GM18498 (cell line): Measurements from ENCODE around the gene KCTD18.

ENCODE experiments used
- ATAC-seq: cut with Tn5 transposase; IDR thresholded peaks from one replicate; pipeline ENCODE4 v1.9.1; 2021; ENCODE audit warnings: mild to moderate bottlenecking, moderate library complexity; ENCODE audit not compliant: unreplicated experiment

The KCTD18 gene

GRCh38 chr2:200488169-200488568, 21.7 kb downstream of the KCTD18 start:
- ATAC-seq, result no peak

- ATAC-seq, result no peak
These were observed 23.3 kb downstream of the KCTD18 start for GRCh38 chr2:200486529-200486928.

DNA sequence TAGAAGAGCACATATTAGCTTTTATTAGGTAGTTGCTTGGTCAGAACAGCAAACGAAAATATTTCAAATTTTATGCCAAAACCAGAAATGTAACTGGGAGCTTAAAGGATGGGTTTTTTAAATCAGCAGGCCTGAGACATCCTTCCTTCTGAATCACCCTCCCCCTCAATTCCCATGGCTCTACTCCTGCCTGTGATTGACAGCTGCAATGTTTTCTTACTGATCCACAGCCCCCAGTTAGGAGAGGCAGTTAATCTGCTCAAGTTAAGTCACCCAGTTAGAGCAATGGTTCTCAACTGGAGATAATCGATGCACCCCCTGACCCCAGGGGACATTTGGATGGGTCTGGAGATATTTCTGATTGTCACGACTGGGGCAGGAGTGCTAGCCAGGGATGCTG, 24.9 kb downstream of the KCTD18 start:
- ATAC-seq, result no peak

- peak; percentile 66 for ATAC-seq
These were observed 26.1 kb downstream of the KCTD18 start for GRCh38 chr2:200483729-200484198.

DNA sequence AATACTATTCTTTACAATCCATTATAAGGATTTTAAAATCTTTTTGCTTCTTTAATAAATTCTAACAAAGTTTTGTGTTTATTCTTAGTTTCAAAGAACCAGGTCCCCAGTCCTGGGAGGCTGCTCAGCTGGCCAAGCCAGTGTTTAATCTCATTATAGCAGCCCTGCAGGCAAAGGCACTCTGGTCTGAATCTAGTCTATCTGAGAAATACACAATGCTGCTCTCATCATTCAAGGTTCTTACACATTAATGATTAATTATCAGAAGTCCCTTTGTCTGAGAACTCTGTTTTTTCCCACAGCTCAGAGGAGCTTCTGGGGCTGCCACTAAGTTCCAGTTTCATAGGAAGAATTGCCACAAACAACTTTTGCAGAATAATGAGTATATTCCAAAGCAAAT, 27.7 kb downstream of the KCTD18 start:
- peak; percentile 52 for ATAC-seq

GRCh38 chr2:200479692-200480265, 30.1 kb downstream of the KCTD18 start:
- no peak for ATAC-seq

GRCh38 chr2:200477667-200478131, 32.2 kb downstream of the KCTD18 start:
- ATAC-seq, result no peak

DNA sequence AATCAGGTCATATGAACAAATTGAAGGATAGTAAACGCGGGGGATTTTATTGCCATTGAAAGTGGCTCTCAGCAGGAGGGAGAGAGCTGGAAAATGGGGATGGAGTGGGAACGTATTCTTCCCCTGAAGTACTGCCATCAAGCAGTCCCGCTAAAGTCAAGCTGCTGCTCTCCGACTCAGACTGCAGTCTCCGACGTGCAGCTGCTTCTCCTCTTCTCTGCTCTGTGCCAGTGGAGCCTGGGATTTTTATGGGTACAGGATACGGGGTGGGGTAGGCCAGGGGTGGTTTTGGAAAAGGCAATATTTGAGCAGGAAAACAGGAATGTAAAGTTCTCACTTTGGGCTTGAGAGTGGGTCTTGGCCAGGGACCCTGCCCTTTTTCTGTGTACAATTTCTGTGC, 33.0 kb downstream of the KCTD18 start:
- ATAC-seq, result no peak

- no peak for ATAC-seq
These were observed 34.1 kb downstream of the KCTD18 start for GRCh38 chr2:200475795-200476194.

DNA sequence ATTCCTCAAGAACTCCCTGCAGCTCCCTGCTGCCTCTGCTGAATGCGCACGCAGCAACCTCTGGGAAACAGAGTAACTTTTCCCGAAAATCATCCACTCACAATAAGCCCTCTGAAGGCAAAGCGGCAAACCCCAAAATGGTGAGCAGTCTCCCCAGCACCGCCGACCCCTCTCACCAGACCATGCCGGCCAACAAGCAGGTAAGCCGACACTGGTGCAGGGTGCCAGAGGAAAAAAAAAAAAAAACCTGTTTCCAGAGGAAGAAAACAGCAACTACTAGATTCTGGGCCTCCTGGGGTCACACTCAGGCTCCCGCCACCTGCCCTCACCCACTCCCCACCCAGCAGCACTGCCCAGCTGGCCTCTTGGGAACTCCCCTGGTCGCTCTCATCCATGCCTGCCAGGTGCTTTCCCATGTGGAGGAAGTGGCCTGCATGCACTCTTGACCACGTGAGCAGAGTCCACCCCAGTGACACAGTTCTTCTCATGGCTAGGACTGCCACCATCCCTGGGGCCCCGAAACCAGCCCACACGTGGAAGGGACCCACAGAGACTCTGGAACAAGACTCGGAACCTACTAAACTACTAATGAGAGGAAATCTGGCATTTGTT, 36.9 kb downstream of the KCTD18 start:
- no peak for ATAC-seq

GRCh38 chr2:200471928-200472645, 37.8 kb downstream of the KCTD18 start:
- ATAC-seq, result peak; percentile 29

GRCh38 chr2:200471324-200471848, 38.5 kb downstream of the KCTD18 start:
- peak; percentile 75 for ATAC-seq

- ATAC-seq, result no peak
These were observed 39.6 kb downstream of the KCTD18 start for GRCh38 chr2:200470230-200470629.

DNA sequence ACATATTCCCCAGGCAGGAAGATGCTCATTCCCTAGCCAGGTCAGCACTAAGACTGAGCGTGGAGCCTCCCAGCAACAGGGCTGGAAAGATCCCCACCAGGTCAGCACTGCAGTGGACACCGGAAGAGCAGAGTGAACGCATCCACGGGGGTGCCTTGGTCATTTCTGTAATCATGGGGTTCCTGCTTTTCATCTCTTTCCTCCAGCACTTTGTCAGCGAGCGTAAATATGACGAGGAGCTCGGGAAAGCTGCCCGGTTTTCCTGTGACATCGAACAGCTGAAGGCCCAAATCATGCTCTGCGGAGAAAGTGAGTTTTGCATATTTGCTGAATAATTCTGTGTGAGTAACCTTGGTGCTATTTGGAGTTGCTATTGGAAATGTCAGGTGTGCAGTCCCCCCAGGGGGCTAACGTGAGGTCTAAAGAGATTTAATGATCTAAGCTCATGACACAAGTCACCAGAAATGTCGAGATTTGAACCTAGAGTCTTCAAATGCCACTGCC, 40.1 kb downstream of the KCTD18 start:
- ATAC-seq, result no peak

DNA sequence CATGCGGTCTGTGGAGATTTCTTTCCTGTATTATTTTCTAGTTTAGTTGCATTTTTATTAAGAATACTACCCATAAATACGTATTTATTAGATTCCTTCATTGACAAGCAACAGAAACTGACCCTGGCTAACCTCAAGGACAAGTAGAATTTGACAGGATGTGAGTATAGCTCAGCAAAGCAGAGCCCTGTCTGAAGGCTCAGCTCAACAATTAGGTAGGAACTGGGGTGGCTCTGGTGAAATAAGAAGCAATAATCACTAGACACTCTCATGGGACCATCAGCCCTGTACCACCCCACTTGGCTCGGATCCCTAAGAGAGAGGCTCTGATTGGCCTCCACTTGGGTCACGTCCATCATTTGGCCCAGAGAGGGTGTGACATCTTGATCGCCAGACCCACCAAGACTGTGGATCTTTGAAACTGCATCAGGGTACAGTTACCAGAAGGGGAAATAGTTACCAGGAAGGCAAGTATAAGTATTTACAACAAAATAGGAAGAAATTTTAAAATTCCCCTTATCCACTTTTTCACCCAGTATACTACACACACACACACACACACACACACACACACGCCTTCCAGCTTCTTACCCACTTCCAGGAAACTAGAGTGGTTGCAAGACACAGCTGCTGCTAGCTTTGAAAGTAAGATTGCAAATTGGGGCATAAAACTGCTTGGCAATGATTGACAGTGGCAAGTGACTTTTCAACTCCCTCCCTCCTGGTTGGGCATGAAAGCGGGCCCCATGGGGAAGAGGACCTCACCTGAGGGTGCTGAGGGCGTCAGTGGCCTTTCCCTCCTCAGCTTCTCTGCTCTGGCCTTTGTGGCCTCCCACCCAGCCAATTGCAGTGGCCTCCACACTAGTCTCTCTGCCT, 41.8 kb downstream of the KCTD18 start:
- ATAC-seq, result no peak

DNA sequence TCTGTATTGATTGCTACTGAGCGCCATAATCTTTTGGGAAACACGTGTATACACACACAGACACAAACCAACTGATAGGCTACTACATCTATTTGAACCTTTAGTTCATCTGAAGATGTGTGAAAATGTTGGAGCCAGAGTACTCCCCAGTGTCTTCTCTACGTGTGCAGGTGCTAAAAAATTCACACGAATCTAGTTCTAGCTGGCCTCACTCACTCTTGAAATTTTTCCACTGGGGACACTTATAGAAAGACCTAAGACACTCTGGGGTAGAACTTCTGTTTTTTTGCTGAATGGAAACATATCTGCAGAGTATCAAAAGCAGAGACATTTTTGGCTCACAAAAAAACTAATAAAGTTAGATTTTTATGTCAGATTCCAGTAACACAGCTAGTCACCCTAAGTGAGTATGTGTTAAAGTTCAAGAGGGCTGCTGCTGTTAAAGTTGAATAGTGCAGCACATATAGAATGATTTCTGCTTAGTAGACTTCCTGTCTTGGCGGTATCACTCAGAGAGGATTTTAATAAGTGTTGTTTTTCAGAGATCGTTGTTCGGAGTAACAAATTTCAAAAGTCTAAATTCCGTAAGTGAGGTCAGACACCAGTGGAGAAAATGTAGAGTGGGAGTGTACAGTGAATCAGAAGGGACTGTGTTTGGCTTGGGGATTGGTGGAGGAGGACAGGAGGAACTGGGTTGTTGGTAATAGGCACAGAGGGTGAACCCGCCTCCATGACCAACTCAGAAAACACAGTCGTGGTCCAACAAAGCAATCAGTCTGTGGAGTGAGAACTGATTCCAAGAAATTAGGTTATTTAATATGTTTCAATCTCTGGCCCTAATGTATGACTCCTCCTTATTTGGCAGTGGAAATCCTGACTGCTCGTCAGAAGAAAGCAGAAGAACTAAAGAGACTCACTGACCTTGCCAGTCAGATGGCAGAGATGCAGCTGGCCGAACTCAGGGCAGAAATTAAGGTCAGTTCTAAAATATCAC, 43.1 kb downstream of the KCTD18 start:
- peak; percentile 42 for ATAC-seq

DNA sequence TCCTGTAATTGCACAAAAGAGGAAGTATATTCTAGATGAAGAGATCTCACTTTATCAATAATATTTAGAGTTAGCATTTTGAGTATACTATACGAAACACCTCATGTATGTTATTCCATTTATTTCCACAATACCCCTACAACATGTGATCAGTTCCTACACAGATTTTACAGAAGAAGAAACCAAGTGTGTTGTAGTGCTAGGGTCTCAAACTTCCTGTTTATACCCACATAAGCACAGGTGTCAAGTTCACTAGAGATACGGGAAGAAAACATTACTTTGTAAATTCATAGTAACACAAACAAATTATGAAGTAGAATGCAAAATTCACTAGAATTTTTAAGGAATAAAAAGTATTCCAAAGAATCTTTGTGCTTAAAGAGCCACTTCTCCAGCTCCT, 46.4 kb downstream of the KCTD18 start:
- no peak for ATAC-seq

DNA sequence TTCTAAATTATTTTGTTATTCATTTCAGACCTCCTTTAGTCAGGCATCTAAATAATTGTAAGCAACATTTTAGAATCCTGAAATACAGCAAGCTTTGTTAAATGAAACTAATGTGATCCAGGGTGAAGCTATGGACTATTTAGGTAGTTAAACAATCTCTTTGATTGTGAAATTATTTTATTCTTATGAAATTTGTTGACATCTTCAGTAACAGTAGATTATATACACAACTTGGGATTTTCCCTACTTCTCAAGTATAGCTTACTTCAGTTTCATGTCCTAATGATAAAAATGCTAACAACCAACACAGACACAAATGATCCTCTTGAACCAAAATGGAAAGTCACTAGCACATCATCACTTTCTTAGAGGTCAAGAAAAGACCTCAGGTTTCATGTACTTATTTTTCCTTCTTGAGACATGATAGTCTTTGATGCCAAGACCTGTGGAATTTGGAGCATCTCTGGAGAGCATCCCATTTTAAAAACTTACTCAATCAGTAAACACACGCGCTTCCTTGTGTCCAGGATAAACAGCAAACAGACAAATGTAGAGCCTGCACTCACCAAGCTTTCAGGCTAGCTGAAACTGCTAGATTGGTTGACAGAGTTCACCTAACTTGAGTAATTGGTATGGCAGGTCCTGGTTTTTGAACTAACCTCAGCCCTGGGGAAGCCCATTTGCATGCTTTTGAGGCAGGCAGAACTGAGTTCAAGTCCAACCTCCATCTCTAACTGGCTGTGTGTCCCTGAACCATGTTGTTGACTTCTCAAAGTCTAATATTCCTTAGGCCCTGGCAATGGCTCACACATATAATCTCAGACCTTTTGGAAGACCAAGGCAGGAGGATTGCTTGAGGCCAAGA, 47.8 kb downstream of the KCTD18 start:
- no peak for ATAC-seq

DNA sequence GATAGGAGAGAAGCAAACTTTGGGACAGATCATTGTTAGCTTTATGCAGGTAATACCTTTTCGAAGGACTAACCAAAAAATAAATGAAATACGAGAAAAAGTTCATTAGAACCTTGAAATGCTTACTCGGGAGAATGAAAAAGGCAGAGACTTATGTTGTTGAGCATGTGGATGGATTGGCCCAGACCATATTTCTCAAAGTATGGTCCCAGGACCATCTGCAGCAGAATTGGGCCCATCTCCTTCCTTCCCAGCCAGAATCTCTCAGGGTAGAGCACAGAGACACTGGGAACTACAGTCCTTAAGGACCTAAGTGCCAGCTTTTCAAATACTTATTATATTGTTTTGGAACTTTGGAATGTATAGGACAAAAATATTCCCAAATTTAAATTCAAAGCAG, 50.8 kb downstream of the KCTD18 start:
- ATAC-seq, result no peak
